GM12801 (cell line): Measurements from ENCODE around the gene BZW2.

Source experiments
- CTCF ChIP-seq: IDR thresholded peaks from one replicate; pipeline ENCODE4 v1.5.1; 2011; ENCODE audit warnings: control low read depth; ENCODE audit not compliant: insufficient read length; ENCODE audit errors: extremely low read depth

The BZW2 gene

GRCh38 chr7:16655394-16655793, 9.4 kb downstream of the BZW2 start:
- no peak for TF ChIP-seq CTCF

GRCh38 chr7:16656141-16656540, 10.2 kb downstream of the BZW2 start:
- TF ChIP-seq CTCF, result no peak

GRCh38 chr7:16657656-16658279, 11.8 kb downstream of the BZW2 start:
- TF ChIP-seq CTCF, result no peak

- no peak for TF ChIP-seq CTCF
Observed at GRCh38 chr7:16660702-16661464, 14.9 kb downstream of the BZW2 start.

GRCh38 chr7:16661924-16662323, 15.9 kb downstream of the BZW2 start:
- no peak for TF ChIP-seq CTCF

GRCh38 chr7:16667355-16667754, 21.4 kb downstream of the BZW2 start:
- TF ChIP-seq CTCF, result no peak

- TF ChIP-seq CTCF, result no peak
Observed at GRCh38 chr7:16668049-16668858, 22.3 kb downstream of the BZW2 start.
